Lower leg skin (tissue), 3 donors: ENCODE data around the gene WNT7A.

Experiments used
- POLR2A ChIP-seq, 2 donors: fragments of 450-650 bp; IDR thresholded peaks; one replicate each; pipeline ENCODE4 v1.6.1; 2016 to 2017; ENCODE audit warnings: antibody characterized with exemption in 2 of 2, mild to moderate bottlenecking in 1 of 2, moderate library complexity in 1 of 2
- TF ChIP-seq, protein P1 (sequence below), 3 donors: fragments of 450-650 bp; IDR thresholded peaks; one replicate each; pipeline ENCODE4 v1.5.1; 2016; ENCODE audit warnings: antibody characterized with exemption in 3 of 3, mild to moderate bottlenecking in 3 of 3, moderate library complexity in 2 of 3

DNA sequence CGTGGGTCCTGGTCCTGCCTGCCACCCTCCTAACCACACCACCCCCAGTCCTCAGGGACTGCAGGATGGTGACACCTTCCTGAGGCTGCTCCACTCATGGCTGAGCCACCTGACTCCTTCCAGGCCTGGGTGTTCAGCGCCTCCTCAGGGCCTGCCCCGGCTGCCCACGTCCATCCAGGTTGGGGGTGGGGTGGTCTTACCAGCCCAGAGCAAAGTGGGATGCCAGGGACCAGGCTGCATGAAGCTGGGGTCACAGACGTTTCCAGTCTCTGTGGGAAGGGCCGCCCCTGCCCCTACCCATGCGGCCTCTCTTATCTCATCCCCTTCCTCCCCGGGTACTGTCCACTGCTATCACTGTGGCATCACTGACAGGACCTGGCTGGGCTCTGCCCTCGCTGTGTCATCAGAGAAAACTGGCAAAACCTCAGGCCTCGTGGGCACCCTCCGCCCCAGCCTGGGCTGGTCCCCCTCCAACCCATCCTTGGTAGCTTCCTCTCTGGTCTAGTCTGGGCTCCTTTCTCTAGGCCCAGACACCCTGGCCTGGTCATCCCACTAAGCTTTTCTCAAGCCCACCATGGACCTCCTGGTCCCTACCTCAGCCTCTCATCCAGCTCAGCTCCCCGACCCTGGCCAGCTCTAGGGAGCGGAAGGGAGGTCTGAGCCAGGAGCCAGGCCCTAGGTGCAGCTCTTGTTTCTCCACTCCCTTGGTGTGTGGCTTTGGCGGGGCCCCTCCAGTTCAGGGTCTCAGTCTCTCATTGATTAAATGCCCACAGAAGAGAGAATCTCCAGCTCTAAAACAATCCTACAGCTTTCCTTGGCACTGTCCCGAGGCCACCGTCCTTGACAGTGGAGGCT lies 32.9 kb downstream of the WNT7A start:
- TF ChIP-seq POLR2A (IDR thresholded peaks at IDR 0.05): no peak
- TF ChIP-seq, protein P1, sequence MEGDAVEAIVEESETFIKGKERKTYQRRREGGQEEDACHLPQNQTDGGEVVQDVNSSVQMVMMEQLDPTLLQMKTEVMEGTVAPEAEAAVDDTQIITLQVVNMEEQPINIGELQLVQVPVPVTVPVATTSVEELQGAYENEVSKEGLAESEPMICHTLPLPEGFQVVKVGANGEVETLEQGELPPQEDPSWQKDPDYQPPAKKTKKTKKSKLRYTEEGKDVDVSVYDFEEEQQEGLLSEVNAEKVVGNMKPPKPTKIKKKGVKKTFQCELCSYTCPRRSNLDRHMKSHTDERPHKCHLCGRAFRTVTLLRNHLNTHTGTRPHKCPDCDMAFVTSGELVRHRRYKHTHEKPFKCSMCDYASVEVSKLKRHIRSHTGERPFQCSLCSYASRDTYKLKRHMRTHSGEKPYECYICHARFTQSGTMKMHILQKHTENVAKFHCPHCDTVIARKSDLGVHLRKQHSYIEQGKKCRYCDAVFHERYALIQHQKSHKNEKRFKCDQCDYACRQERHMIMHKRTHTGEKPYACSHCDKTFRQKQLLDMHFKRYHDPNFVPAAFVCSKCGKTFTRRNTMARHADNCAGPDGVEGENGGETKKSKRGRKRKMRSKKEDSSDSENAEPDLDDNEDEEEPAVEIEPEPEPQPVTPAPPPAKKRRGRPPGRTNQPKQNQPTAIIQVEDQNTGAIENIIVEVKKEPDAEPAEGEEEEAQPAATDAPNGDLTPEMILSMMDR (IDR thresholded peaks at IDR 0.05): no peak
